Measurements from ENCODE around the gene ZNF534.
A peak's percentile ranks its signal among the peaks of the same experiment; 100 is the strongest.
"Not testable (repeated sequence)": the region's sequence is repeated elsewhere in the genome, so short reads cannot be mapped to it uniquely, and the experiment has no call there.

Gene ZNF534

DNA sequence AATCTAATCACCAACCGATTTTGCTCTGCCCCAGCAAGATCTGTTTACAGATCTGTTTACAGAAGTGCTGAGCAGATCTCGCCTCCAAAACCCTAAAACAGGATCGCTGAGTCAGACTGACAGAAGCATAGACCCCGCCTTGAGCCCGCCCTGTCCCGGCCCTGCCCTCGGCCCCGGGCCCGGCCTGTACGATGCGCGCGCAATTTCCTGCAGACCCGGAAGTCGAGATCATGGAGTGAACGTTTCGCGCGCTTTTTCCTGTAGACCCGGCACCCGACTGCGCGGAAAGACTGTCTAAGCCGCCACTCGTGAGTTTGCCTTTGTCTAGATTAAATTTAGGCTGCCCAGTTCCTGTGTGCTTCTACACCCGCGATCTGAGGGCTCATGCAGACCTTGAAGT lies at the start of gene ZNF534:
ZNF534 (plus strand) TSS at position 212 of the 400 bp plus-strand sequence. CDS start 2,327 bp downstream, outside the sequence.
- DNase-seq (ENCODE audit: low read depth in 2 of 2) = no peak

DNA sequence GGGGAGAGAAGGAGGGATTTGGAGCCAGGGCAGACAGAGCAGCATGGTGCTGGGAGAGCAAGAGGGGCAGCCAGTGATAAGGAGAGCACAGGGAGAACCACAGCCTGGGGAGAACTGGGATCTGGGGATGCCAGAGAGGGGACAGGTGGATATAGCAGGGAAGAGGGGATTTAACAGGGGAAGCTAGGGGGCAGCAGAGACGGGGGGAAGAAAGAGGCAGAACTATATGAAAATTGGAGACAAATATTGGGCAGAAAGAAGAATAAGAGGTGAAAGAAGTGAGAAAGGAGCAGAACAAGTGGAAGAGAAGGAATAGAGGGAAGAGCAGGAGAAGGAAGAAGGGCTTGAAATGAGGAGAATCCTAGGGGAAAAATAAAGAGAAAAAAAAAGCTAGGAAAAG lies 37.8 kb upstream of the ZNF534 start:
- no peak for DNase-seq (ENCODE audit: low read depth in 2 of 2)

DNA sequence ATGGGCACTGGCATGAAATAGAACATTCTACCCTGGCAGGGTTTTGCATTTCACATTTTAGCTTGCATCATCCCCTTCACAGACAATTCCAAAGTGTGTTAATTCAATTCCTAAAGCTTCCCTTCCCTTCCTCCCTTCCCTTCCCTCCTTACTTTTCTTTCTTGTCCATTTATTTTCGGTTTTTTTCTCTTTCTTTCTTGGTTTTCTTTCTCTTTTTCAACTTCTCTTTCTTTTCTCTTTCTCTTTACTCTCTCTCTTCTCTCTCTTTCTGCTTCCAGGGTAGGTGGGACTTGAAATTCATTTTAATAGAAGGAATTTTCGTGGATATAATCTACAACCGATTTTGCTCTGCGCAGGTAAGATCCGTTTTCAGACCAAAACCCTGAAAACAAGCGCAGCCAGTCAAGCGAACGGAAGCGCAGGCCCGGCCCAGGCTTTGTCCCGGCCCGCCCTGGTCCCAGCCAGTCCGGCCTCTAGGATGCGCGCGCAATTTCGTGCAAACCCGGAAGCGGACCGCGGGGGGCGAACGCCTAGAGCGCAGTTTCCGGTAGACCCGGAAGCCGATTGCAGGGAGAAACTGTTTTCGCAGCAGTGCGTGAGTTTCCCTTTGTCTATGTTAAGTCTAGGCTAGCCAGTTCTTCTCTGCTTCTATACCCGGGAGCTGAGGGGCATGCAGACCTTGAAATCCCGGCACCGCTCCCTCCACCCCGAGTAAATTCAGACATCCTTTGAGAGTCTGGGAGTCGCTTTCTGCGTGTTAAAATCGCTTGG lies 31.5 kb upstream of the ZNF534 start, which contains the start of gene ZNF528:
ZNF528 (plus strand) TSS at position 540 of the 771 bp plus-strand sequence. CDS start 4,165 bp downstream, outside the sequence.
- peak; percentile 90 to 93 for DNase-seq (ENCODE audit: low read depth in 2 of 2)

DNA sequence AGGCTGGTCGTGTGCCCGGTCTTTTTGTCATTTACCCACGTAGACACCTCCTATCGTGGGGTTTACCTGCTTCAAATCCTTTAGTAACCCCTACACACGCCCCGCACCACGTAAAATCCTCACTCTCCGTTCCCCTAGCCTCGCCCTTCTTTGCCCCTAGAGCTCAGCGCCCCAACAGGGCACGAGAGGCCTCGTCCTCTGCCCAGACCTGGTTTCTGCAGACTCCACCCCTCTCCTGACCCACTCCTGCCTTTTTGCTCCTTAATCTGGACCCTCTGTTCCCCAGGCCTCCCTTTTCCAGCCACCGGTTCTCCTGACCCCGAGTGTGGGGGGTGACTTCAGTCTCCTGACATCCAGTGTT lies 30.9 kb upstream of the ZNF534 start:
- DNase-seq (ENCODE audit: low read depth in 2 of 2) = peak in 1 of 2 donors; percentile 1

DNA sequence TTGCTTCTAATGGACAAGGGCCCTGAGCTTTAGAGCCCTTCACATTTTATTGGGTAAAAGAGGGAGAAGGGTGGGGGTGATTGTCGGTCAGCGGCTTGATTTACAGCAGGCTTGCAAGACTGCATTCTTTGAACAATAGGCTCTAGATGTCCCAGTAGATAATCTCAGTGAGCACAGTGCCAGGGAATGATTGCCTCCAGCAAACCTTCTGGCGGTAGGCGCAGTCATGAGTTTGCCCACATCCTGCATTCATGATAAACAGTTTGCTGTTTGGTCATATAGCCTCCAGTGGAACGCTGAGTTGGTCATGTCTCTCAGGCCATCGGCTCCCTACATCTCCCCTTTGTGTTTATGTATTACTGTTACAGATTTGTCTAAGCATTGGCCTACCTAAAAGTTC lies 18.7 kb upstream of the ZNF534 start:
- DNase-seq (ENCODE audit: low read depth in 2 of 2) = no peak

DNA sequence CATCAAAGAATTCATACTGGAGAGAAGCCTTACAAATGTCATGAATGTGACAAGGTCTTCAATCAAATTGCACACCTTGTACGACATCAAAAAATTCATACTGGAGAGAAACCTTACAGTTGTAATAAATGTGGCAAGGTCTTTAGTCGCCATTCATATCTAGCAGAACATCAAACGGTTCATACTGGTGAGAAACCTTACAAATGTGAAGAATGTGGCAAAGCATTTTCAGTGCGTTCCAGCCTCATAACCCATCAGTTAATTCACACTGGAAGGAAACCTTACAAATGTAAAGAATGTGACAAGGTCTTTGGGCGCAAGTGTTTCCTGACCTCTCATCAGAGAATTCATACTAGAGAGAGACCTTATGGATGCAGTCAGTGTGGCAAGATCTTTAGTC lies 13.2 kb upstream of the ZNF534 start:
- DNase-seq (ENCODE audit: low read depth in 2 of 2) = no peak

DNA sequence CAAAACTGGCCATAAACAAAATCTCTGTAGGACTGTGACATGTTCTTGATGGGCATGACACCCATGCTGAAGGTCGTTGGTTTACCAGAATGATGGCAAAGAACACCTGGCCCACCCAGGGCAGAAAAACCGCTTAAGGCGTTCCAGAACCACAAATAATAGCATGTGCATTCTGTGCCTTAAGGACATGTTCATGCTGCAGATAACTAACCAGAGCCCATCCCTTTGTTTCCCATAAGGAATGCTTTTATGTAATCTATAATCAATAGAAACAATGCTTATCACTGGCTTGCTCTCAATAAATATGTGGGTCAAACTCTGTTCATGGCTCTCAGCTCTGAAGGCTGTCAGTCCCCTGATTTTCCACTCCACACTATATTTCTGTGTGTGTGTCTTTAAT lies 13.2 kb downstream of the ZNF534 start:
- no peak for DNase-seq (ENCODE audit: low read depth in 2 of 2)

DNA sequence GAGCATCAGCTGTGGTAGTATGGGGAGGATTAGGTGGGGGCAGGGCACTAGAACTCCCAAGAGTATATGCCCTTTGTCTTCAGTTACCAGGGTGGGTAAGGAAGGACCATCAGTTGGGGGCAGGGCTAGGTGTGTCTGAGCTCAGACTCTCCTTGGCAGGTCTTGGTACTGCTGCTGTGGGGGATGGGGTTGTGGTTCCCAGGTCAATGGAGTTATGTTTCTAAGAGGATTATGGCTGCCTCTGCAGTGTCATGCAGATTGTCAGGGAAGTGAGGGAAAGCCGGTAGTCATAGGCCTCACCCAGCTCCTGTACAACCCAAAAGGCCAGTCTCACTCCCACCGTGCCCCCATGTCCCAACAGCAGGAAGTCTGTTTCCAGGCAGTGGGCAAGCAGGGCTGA lies 15.6 kb downstream of the ZNF534 start:
- DNase-seq (ENCODE audit: low read depth in 2 of 2) = no peak

DNA sequence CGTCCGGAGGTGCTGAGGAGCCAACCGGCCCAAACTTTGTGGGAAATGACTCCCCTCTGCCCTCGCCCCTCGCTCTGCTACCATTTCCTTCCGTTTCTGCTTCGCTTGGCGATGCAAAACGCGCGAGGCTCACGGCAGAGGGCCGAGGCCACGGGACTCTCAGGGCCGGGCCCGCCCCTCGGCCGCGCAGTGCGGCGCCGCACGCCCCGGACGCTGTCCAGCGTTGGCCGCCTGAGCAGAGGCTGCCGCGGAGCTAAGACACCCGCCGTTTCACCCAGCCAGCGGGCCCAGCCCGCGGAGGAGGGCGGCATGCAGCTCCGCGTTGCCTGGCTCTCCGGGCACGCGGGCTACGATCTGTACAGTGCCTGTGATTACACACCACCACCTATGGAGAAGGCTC lies 22.3 kb downstream of the ZNF534 start:
- no peak for DNase-seq (ENCODE audit: low read depth in 2 of 2)

DNA sequence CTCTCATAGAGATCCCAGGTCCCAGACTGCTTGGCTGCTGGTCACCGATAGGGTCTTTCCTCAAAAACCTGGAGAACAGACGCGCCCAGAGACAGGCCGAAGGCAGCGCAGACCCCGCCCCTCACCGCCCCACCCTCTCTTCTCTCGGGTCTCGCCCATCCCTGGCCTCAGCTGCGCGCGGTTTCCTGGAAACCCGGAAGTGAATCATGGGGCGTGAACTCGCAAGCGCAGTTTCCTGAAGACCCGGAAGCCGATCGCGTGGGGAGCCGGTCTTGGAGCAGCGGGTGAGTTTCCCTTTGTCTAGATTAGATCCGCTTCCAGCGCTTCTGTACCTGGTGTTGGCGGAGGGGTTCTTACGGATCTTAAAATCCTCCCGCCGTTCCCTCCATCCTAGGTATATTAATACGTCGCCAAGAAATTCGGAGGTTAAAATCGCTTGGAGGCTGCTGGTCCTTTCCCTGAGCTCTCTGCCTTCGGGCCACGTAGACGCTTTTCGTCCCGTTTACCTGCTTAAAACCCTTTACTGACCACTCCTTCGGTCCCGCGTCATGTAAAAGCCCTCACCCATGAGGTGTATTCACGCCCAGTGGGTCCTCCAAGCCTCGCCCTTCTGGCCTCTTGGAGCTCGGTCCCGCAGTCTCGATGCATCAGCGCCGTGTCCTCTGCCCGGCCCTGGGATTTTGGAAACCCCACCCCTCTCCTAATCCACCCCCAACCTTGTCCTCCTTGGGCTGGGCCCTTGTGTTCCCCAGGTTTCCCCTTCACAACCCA lies 24.6 kb downstream of the ZNF534 start, which contains the start of gene ZNF578:
ZNF578 (plus strand) TSS at position 230 of the 771 bp plus-strand sequence. CDS start 48,293 bp downstream, outside the sequence.
- peak; percentile 47 to 52 for DNase-seq (ENCODE audit: low read depth in 2 of 2)

DNA sequence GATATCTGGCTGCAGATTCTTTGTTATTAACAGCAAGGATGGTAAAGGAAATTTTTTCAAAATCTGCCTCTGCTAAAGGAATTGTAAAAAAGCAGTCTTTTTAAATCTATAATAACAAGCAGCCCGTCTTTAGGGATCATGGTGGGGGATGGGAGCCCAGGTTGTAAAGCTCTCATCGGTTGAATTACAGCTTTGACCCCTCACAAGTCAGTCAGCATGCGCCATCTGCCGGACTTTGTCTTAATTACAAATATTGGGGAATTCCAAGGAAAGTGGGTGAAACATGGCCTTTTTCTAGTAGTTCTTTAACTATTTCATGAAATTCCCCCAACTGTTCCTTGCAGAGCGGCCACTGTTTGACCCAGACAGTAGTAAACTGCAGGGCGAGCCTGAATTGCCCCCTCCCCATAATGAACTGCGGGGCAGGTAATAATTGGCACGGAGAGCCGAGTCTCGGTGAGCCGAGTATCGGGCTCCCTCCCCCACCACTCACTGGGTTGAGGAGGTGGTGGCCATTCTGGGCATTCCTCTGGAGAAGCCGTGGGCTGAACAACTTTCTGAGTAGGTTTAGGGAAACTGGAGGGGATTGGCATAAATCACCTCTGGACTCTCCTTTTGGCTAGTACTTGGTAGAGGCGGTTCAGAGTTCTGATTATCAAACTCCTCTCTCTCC lies 36.0 kb downstream of the ZNF534 start:
- DNase-seq (ENCODE audit: low read depth in 2 of 2) = no peak

DNA sequence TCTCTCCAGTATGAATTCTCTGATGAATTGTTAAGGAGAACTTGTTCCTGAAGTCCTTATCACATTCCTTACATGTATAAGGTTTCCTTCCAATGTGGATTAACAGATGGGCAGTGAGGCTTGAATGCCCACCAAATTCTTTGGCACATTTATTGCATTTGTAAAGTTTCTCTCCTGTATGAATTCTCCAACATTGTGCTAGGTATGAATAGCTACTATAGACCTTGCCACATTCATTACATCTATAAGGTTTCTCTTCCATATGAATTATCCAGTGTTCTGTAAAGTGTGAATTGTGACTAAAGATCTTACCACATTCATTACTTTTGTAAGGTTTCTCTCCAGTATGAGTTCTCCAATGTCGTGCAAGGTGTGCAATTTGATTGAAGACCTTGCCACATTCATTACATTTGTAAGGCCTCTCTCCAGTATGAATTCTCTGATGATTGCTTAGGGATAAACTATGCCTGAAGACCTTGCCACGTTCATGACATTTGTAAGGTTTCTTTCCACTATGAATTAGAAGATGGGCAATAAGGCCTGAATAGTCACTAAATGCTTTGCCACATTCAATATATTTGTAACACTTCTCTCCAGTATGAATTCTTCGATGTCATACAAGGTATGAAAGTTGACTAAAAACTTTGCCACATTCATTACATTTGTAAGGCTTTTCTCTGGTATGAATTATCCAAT lies 44.9 kb downstream of the ZNF534 start:
- DNase-seq (ENCODE audit: low read depth in 2 of 2) = no peak

DNA sequence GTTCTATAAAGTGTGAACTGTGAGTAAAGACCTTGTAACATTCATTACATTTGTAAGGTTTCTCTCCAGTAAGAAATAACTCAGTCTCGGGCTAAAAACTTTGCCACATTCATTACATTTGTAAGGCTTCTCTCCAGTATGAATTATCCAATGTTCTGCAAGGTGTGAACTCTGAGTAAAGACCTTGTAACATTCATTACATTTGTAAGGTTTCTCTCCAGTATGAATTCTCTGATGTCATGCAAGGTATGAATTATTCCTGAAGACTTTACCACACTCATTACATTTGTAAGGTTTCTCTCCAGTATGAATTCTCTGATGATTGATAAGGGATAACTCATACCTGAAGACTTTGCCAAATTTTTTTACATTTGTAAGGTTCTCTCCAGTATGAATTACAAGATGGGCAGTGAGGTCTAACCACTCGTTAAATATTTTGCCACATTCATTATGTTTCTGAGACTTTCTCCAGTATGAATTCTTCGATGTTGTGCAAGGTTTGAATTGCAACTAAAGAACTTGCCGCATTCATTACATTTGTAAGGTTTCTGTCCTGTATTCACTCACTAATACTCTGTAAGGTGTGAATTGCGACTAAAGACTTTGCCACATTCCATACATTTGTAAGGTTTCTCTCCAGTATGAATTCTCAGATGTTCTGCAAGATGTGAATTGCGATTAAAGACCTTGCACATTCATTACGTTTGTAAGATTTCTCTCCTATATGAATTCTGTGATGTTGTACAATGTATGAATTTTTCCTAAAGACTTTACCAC lies 45.6 kb downstream of the ZNF534 start:
- DNase-seq (ENCODE audit: low read depth in 2 of 2) = no peak

DNA sequence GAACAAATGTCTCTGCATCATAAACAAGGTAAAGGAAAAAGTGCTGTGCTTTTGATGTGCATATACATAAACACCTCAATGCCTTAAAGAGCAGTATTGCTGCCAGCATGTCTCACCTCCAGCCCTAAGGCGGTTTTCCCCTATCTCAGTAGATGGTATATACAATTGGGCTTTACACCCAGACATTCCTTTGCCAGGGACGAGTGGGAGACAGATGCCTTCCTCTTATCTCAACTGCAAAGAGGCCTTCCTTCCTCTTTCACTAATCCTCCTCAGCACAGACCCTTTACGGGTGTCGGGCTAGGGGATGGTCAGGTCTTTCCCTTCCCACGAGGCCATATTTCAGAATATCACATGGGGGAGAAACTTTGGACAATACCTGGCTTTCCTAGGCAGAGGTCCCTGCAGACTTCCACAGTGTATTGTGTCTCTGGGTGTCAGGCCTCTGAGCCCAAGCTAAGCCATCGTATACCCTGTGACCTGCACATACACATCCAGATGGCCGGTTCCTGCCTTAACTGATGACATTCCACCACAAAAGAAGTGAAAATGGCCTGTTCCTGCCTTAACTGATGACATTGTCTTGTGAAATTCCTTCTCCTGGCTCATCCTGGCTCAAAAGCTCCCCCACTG lies 55.3 kb downstream of the ZNF534 start:
- DNase-seq (ENCODE audit: low read depth in 2 of 2) = not testable (repeated sequence)

DNA sequence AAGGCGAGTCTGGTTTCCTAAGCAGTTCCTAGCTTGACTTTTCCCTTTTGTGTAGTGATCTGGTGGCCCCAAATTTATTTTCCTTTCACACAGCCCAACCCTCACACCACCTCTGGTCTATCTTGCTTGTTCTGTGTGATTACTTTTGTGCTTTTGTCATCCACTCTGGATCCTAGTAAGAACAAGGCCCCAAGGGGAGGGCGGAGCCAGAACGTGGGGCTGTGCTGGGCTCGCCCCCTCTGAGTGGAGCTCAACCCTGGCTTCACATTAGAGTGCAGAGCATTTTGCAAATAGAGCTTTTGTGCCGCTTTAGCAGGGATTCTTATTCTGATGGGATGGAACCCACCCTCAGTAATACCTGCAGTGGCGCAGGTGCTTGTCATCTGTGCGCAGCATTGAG lies 56.1 kb downstream of the ZNF534 start:
- DNase-seq (ENCODE audit: low read depth in 2 of 2) = not testable (repeated sequence)

DNA sequence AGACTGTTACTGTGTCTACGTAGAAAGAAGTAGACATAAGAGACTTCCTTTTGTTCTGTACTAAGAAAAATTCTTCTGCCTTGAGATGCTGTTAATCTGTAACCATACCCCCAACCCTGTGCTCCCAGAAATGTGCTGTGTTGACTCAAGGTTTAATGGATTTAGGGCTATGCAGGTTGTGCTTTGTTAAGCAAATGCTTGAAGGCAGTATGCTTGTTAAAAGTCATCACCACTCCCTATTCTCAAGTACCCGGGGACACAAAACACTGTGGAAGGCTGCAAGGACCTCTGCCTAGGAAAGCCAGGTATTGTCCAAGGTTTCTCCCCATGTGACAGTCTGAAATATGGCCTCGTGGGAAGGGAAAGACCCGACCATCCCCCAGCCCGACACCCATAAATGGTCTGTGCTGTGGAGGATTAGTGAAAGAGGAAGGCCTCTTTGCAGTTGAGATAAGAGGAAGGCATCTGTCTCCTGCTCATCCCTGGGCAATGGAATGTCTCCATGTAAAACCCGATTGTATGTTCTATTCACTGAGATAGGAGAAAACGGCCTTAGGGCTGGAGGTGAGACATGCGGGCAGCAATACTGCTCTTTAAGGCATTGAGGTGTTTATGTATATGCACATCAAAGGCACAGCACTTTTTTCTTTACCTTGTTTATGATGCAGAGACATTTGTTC lies 56.8 kb downstream of the ZNF534 start:
- DNase-seq (ENCODE audit: low read depth in 2 of 2) = not testable (repeated sequence)

DNA sequence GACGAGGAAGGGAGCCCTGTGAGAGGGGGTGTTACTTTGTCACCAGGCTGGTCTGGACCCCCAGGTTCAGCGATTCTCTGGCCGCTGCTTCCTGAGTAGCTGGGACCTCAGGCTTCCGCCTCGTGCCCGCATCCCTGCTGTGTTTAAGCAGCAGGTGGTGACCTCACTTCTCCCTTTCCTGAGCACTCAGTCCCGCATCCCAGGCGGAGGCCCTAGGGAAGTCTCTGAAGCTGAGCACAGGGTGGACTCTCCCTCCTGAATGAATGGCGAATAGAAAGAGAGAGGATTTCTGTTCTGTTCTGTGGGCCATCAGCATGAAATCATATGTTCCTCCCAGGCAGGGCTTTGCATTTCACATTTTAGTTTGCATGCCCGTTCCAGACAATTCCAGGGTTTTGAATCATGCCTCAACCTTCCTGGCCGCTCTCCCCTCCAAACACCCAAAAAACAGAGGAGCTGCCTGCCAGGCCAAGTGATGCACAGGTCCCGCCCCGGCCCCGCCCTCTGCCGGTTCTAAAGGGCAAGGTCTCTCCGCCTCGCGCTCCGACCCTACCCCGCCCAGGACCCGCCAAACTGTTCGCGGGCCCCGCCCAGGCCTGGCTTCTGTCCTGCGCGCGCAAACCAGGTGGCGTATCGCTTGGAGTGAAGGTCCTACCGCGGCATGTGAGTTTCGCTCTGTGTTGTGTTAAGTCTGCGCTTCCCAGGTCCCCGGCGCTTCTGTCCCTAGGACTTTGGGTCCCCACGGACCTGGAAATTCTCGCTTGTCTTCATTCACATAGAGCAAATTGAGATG lies 63.4 kb downstream of the ZNF534 start:
- no peak for DNase-seq (ENCODE audit: low read depth in 2 of 2)

DNA sequence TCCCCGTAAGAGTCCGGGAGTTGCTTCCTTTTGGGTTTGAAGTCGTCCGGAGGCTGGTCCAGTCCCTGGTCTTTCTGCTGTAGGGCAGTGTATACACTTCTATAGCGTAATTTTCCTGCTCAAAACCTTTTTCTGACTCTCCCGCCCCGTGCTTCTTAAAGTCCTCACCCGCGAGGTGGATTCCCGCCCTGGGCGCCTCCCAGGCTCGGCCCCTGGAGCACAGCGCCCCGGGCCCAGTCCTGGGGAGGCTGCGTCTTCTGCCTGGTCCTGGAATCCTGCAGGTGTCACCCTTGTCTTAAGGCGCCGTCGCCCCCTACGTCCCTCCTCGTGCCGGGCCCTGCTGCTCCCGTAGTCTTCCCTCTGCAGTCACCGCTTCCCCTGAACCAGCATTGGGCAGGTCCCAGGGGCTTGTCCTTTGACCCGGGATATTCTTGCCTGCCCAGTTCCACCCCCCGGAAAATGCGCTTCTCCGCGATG lies 64.1 kb downstream of the ZNF534 start:
- DNase-seq (ENCODE audit: low read depth in 2 of 2) = no peak

DNA sequence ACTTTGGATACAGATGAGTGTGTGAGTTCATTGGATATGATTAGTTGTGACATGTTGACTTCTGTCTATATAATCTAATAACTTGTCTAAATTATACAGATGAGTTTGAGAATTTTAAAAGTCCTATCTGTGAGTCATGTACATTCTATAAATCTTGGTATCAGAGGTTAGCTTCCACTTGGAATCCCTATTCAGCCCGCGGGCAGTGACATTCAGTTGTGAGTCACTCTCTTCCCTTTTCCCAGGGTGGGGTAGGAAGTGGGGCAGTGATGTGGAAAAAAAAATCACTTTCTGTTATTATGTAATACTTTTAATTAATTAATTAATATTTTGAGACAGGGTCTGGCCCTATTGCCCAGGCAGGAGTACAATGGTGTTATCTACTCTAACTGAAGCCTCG lies 65.6 kb downstream of the ZNF534 start:
- no peak for DNase-seq (ENCODE audit: low read depth in 2 of 2)
